Measurements from ENCODE around the gene LSM14A.
"Not testable (repeated sequence)": the region's sequence is repeated elsewhere in the genome, so short reads cannot be mapped to it uniquely, and the experiment has no call there.

Gene LSM14A

DNA sequence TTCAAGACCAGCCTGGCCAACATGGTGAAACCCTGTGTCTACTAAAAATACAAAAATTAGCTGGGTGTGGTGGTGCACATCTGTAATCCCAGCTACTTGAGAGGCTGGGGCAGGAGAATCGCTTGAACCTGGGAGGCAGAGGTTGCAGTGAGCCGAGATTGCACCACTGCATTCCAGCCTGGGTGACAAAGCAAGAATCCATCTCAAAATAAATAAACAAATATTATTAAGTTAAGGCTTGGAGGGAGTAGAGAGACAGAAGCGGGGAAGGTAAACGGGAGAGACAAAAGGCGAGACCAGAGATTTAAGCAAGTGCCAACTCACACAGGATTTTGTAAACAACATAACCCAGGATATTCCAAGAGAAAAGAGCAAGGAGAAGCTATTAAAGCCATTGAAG, 12.8 kb upstream of the LSM14A start:
- peak; percentile 48 for DNase-seq (ENCODE audit: low read depth)

DNA sequence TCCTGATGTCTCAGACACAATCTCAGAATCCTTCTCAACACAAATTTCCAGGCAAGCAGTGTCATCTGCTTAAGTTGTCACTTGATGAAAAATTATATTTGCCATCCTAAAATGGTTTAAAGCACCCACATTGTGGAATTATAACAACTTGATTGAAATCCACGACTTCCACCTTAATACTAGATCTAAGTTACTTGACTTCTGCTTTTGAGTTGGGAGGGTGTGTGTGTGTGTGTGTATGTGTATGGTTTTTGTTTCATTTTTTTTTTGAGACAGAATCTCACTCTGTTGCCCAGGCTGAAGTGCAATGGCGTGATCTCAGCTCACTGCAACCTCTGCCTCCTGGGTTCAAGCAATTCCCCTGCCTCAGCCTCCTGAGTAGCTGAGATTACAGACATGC, 10.4 kb upstream of the LSM14A start:
- not testable (repeated sequence) for DNase-seq (ENCODE audit: low read depth)

DNA sequence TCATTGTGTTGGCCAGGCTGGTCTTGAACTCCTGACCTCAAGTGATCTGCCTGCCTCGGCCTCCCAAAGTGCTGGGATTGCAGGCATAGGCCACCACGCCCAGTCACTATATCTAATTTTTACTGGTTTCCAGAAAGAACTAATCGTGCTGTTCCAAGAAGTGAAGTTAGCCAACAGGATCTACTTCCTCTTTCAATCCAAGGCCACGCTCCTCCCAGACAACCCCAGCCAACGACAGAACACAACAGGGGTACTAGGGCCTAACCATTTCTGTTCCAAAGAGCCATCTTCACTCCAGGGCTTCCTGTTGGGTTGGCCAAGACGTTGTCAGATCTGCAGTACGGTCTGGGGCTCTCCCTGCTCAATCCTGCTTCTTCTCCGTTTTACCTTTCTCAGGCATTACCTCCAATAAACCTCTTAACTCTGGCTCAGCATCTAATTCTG, 7.0 kb upstream of the LSM14A start:
- DNase-seq (ENCODE audit: low read depth) = no peak

DNA sequence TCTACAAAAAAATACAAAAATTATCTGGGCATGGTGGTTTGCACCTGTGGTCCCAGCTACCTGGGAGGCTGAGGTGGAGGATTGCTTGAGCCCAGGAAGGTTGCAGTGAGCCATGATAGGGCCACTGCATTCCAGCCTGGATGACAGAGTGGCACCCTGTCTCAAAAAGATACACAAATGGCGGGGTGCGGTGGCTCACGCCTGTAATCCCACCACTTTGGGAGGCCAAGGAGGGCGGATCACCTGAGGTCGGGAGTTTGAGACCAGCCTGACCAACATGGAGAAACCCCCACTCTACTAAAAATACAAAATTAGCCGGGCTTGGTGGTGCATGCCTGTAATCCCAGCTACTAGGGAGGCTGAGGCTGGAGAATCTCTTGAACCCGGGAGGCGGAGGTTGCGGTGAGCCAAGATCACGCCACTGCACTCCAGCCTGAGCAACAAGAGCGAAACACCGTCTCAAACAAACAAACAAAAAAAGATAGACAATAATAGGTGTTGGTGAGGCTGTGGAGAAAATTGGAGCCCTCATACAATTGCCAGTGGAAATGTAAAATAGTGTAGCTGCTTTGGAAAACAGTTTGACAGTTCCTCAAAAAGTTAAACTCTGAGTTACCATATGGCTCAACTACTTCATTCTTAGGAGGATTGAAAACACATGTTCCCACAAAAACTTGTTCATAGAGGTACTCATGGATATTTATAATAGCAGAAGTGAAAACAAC, 2.7 kb upstream of the LSM14A start:
- not testable (repeated sequence) for DNase-seq (ENCODE audit: low read depth)

DNA sequence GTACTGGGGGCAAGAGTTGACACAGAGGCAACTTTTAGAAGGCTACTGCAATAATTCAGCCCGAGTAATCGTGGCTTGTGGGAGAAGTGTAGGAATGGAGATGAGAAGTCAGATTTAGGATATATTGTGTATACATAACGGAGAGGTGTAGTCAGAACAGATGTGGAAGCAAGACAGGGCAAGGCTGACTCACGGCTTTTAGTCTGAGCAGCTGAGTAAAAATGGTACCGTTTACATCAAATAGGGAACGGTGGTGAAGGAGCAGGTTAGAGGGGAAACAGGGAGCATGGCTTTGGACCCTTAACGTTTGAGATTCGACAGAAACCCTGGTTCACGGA, 796 bp upstream of the LSM14A start:
- peak; percentile 88 for DNase-seq (ENCODE audit: low read depth)

DNA sequence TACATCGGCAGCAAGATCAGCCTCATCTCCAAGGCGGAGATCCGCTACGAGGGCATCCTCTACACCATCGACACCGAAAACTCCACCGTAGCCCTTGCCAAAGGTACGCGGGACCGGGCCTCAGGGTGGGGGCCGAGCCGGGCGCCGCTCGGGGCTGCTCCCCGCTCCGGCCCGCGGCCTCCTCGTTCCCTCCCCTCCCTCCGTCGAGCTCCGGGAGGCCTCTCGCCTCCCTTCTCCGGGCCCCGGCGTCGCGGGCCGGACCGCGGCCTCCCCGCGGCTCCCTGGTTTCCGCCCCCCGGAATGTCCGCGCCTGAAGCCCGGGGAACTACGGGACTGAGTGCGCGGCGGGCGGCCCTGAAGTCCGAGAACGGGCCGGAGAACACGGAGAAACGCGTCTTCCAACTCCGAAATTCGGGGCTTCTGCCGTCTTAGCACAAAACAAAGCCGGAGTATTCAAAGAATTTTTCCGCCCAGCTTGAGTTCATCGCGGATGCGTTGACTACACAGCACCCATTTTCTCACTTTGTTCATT, 423 bp downstream of the LSM14A start:
- peak; percentile 62 for DNase-seq (ENCODE audit: low read depth)

DNA sequence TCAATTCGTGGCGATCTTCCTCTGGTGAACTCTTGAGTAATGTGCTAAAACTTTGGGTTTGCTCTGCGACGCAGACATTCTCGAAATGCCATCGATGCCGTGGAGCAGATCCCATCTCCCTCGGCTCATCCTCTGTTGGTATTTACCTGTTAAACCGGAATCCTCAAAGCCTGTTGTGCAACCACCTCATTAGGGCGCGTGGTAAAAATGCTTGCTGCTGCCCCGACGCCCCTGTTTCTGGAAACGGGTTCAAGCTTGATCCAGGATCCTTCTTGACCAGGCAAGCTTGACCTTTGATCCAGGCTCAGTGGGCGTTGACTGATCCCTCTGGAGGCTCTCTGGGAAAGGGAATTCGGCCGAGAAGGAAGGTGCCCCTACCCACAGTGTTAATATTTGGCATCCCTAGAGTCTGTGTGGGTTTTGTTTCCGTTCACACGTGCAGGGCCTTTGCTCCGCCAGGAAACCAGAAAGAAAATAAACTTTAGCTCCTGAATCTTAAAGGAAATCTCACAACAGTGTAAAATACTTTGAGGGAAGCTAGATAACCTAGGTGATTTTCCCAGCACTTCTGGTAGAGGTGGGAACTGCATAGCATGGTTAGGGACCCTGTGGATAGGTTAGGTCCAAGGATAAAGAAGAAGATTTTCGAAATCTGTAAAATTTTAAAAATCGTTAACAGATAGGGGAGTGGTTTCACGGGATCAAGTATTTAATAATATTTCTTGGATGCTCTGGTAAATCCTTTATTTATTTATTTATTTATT, 1.1 kb downstream of the LSM14A start:
- DNase-seq (ENCODE audit: low read depth) = no peak

DNA sequence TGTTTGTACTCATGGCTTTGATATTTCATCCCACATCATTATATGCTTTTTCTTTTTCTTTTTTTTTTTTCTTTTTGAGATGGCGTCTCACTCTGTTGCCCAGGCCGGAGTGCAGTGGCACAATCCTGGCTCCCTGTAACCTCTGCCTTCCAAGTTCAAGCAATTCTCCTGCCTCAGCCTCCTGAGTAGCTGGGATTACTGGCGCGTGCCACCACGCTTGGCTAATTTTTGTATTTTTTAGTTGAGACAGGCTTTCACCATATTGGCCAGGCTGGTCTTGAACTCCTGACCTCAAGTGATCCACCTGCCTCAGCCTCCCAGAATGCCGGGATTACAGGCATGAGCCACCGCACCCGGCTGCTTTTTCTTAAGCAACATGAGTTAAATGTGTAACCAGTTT, 2.9 kb downstream of the LSM14A start:
- not testable (repeated sequence) for DNase-seq (ENCODE audit: low read depth)

DNA sequence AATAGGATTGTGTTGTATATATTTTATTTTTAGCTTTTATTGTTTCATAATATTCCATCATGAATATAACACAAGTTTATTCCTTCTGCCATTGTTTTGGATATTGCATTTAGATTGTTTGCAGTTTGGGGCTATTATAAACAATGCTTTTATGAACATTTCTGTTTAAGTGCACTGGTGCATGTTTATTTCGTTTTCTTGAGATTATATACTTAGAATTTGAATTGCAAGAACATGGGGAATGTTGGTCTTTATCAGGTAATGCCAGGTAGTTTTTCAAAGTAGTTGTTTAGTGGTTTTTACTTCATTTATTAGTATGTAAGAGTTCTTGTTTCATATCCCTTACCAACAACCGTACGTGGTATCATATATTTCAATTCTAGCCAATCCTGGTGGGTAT, 4.3 kb downstream of the LSM14A start:
- DNase-seq (ENCODE audit: low read depth) = no peak

DNA sequence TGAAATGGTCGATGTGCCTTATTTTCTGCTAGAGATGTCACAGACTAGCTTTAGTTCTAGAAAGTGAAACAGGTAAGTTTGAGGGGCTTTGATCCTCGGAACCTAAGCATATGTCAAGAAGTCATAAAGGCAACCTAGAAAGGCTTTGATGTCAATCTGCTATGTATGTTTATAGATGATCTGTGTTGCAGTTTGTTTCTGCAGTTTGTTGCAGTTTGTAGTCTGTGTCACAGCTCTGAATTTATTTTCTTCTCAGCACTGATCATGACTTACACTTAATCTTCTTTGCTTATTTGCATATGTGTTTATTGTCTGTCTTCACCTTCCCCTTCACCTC, 5.9 kb downstream of the LSM14A start:
- no peak for DNase-seq (ENCODE audit: low read depth)

DNA sequence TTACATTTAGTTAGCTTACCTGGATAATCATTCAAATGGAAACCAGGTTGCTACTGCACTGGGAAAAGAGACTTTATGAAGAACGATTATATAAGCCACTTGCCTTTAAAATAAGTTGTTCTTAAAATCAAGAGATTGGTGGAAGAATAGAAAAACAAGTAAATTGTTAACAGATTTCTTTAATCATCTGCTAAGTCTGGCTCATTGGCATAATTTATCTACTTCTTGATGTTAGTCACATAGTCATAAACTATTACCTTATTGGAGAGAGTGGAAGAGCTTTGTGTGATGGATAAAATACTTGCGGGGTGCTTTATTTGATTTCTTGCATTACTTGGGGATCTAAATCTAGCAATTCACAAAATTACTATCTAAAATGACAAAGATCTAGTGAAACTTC, 6.8 kb downstream of the LSM14A start:
- DNase-seq (ENCODE audit: low read depth) = no peak

DNA sequence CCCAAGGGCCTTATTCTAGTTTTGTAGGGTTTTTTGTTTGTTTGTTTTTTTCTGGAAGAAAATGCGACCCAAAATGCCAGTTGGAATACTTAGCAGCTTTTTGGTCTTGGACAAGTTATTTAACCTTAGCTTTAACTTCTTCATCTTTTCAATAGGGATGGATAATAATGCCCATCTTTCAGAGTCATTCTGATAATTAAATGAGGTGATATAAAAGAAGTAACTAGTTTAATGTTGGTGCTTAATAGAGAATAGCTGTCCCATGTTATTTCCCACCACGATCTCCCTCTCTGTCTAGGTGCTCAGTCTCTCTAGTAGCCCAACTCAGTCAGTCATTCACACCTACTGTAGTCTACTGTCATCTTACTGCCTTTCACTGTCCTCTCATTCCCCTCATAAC, 8.0 kb downstream of the LSM14A start:
- DNase-seq (ENCODE audit: low read depth) = no peak

- no peak for DNase-seq (ENCODE audit: low read depth)
These were observed 8.4 kb downstream of the LSM14A start for GRCh38 chr19:34180709-34181108.

DNA sequence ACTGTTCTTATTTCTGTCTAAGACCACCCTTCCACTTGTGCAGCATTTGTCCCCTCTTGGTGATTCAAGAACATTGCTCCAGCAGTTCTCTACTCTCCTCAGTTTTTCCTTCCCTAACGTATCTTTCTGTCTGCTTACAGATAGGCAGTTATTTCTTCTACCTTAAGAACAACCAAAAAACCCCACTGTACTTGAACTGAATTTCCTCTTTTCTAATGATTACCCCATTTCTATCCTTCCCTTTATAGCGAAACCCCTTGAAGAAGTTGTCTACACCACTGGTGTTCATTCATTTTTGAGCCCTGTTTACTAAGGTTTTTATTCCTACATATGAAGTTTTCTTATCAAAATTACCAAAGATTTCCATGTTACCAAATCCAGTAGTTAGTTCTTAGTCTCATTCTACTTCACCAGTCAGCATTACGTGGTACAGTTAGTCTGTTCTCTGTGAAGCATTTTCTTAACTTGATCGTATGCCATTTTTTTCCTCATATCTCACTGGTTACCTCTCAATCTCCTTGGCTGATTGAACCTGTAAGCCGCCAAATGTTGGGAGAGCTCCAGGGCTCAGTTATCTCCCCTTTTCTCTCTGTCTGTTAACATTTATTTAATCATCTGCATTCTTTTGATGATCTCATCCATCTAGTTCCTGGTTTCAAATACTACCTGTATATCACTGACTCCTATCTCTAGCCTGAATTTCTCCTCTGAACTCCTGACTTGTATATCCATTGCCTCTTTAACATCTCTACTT, 9.0 kb downstream of the LSM14A start:
- DNase-seq (ENCODE audit: low read depth) = peak; percentile 18

GRCh38 chr19:34182125-34182524, 9.8 kb downstream of the LSM14A start:
- DNase-seq (ENCODE audit: low read depth) = no peak

- no peak for DNase-seq (ENCODE audit: low read depth)
These were observed 12.7 kb downstream of the LSM14A start for GRCh38 chr19:34184880-34185491.

DNA sequence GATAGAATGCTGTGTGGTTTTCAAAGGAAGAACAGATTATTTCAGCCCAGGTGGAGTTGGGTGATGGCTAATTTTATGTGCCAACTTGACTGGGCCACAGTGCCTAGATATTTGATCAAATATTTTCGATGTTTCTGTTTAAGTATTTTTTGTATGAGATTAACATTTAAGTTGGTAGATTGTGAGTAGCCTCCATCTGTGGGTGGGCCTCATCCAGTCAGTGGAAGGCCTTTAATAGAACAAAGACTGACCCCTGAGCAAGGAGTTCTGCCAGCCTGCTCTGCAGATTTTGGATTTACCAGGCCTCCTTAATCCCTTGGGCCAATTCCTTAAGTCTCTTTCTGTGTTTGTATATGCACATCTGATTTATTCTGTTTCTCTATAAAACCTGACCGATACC, 13.9 kb downstream of the LSM14A start:
- no peak for DNase-seq (ENCODE audit: low read depth)

DNA sequence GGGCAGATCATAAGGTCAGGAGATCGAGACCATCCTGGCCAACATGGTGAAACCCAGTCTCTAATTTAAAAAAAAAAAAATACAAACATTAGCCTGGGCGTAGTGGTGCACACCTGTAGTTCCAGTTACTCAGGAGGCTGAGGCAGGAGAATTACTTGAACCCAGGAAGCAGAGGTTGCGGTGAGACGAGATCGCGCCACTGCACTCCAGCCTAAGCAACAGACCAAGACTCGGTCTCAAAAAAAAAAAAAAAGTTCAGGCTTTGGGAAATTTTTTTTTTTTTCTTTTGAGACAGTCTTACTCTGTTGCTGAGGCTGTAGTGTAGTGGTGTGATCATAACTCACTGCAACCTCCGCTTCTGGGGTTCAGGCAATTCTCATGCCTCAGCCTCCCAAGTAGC, 14.7 kb downstream of the LSM14A start:
- DNase-seq (ENCODE audit: low read depth) = no peak

DNA sequence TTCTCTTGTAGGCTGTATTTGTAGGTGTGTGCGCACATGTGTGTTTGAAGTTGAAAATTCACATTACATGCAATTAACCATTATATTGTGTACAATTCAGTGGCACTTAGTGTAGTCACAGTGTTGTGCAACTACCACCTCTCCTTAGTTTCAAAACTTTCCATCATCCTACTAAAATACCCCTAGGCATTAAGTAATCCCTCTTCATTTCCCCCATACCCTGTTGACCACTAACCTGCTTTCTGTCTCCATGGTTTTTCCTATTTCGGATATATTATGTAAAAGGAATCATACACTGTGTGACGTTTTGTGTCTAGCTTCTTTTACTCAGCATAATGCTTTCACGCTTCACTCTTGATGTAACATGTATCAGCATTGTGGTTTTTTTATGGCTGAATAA, 16.1 kb downstream of the LSM14A start:
- peak; percentile 30 for DNase-seq (ENCODE audit: low read depth)

DNA sequence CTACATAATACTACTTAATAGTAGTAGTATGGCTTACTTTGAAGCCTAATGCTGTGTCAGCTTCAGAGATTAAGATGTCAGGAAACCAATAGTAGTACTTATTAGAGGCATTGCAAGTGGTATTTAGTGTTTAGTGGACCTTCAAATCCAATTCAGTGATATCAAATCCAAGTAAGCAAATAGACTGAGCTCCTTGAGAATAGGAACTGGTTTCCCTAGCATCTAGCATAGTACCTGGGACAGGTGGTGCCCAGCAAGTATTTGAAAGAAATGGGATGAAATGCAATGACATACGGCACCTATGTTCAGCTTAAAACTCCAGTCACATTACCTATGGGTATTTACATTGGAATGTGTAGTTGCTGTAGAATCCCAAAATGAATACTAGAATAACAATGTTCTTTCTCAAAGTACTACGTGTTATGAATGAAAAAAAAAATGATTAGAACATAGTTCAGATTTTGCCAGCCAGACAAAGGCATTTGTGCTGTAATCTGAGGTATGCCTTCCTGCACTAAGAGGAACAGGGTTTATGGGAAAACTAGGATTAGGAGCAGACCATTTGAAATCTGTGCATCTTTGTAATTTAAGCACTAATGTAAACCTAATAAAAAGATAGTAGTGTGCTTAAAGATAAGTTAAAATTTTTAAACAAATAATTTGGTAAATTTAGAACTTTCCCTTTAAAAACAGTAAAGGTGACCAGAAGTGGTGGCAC, 17.1 kb downstream of the LSM14A start:
- no peak for DNase-seq (ENCODE audit: low read depth)

DNA sequence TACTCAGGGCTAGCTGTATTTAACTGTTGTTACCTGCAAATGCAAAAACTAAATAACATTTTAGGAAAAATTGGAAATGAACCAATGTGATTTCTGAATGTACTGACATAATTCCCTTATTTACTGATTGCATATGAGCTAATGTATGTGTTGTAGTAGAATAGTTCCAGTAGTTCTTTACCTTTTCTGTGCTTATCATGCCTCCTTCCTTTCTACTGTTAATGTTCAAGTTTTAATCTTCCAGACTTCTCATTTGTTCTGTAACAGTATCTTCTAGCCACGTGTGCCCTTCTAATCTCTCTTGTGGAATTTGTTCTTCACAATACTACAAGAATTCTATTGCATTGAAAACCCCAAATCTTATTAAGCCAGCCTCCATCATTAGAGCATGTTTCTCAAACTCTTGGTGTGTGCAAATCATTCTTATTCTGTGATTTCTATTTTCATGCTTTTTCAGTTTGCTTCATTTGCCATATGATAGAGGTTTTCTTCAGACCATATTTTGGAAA, 17.7 kb downstream of the LSM14A start:
- peak; percentile 42 for DNase-seq (ENCODE audit: low read depth)
